HL-60/S4 treated with phorbol 12-myristate 13-acetate at 8.2 ng/mL for 4 days and 3 days (cell line): ENCODE results near the gene OCA2.

Experiments
- in situ Hi-C: fragments of 300-500 bp; cut with MboI; formaldehyde crosslinking; loops from 2 replicates; pipeline ENCODE4 v1.15.0; 2022; ENCODE audit warnings: low sequenced_read_pairs

OCA2 gene

DNA sequence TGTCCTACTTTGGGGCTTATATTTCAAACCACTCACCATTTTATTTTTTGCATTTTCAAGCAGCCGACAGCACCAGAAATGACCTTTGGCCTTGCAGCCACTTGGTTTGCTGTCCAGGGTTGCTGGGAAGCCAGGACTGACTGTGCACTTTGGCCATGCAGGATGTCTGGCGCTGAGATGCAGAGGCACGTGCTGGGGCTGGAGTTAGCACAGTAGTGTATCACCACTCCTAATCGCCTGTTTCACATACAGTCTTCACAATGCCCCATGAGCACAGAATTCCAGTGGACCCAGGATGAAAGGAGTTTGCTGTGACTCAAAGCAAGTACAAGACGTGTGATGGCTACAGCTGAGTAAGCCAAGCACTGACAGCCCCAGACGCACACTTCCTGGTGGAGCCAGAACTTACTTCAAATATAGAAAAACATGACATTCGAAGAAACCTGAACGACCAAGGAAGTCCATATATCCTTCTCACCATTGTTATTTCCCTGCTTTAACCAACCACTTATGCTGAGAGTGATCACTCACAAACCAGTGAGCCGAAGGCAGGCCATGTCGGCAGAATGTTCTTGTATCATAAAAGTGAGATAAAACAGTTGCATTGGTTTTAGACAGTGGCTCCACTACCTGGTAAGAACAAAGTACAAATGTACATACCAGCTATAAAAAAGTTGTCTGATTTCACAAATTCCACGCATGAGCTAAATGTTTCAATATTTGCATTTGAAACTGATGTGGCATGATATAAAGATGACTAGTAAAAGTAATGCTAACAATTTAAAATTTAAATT lies 16.0 kb downstream of the OCA2 start:
- in situ Hi-C loops = no loop called here

DNA sequence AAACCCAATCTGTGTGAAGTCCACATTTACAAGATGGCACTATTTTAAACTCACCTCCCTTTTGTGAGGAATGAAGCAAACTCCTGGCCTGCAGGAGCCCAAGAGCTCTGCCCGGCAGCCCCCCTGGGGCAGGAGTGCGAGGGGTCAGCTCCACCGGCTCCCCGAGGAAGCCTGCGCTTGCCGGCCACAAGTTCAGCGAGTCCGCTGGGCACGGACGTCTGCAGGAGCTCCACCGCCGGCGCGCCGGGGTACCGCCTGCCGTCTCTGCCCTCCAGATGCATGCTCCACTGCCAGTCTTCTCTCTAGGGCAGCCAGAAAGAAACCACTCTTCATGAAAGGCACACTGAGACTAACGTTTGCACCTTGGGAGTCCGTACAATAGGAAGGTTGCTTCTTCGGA lies 17.5 kb downstream of the OCA2 start:
- in situ Hi-C loops = no loop called here

DNA sequence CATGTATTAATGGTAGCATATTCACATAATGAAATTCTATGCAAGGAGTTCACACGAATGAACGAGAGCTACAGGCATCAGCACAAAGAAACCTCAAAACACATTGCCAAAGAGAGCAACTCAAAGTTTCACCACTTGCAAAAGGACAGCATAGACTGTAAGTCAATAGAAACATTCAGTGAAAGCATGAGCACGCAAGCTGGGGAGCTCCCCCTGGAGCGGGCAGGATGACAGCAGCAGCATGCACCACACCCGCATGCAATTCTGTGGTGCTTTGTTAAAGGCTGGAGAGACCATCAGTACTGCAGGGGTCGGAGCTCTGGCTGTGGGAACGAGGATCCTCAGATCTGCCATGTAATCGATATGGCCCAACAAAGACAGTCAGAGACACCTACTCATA lies 18.7 kb downstream of the OCA2 start:
- in situ Hi-C loops = no loop called here

DNA sequence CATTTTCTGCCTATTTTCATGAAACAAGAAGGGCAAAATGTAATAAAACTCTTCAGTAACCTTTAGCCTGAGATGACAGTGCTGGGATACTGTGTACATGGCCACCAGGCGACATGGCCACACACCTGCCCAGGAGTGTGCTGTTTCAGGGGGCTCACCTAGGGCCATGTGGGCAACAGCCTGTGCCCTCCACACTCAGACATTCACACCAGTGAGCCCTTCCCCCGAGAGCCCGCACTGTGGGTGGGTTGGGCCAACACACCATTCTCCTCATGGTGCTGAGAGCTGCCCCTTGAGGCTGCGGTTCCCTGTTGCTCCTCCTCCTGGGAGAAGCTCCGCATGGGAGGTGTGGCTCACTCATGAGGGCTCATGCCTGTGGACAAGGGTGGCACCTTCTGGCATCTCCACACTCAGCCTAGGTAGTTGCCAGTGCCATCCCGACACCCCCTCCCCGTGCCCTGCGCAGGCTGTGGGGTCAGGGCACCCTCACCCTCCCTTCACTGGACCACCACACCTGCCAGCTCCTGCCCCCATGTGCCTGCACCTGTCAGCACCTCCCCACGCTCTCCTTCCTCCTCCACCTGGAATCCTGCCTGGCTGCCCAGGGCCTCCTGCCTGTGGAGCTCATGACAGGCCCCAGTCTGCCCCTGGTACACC lies 19.7 kb downstream of the OCA2 start:
- in situ Hi-C loops = no loop called here

DNA sequence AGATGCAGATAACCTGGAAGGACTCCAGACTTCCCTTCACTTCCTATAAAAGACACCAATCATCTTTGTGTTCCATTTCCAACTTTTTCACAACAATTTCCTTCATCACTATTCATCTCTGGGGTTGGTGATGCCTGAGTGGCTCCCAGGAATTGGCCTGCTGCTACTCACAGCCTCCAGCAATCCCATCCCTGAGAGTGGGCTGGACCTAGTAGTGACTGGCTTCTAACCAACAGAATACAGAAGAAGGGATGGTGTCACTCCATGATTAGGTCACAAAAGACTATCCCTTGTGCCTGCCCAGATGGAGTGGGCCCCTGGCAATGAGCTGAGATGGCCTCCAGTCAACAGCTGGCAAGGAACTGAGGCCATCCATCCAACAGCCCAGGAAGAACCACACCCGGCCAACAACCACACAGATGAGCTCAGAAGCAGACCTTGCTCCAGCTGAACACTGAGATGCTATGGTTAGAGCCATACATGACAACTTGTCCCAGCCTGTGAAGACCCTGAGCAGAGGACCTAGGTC lies 20.9 kb downstream of the OCA2 start:
- in situ Hi-C loops = no loop called here

DNA sequence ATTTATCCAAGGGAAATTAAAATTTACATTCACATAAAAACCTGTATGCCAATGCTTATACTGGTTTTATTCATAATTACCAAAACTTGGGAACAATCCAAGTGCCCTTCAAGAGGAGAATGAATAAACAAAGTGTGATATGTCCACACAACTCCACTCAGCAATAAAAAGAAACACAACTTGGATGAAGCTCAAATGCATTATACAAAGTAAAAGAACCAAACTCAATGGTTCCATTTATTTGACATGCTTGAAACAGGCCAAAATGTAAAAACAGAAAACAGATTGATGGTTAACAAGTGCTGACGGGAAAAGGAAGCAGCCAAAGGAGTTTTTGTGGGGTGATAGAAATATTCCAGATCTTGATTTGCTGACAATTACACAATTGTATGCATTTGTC lies 23.5 kb downstream of the OCA2 start:
- in situ Hi-C loops = no loop called here

DNA sequence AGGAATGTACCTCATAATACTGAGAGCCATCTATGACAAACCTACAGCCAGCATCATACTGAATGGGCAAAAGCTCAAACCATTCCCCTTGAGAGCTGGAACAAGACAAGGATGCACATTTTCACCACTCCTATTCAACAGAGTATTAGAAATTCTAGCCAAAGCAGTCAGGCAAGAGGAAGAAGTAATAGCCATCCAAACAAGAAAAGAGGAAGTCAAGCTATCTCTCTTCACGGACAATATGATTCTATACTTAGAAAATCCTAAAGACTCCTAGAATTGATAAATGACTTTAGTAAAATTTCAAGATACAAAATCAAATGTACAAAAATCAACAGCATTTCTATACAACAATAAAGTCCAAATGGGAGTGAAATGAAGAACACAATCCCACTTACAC lies 30.2 kb downstream of the OCA2 start:
- in situ Hi-C loops = no loop called here

DNA sequence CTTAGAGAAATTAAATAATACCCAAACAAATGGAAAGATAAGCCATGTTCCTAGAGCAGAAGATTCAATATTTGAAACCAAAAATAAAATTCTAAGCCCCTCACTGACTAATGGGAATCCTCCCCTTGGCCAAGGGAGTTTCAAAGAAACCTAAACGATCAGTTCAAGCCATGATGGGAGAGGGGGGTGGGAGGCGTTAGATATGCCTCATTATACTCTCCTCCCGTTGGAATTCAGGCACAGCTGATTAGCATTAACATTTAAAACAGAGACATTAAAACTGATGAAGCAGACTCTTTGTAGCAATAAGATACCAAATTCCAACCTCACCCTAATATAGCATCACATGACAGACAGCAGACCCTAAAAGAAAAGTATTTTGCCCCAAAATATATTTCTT lies 32.9 kb downstream of the OCA2 start:
- in situ Hi-C loops = no loop called here

DNA sequence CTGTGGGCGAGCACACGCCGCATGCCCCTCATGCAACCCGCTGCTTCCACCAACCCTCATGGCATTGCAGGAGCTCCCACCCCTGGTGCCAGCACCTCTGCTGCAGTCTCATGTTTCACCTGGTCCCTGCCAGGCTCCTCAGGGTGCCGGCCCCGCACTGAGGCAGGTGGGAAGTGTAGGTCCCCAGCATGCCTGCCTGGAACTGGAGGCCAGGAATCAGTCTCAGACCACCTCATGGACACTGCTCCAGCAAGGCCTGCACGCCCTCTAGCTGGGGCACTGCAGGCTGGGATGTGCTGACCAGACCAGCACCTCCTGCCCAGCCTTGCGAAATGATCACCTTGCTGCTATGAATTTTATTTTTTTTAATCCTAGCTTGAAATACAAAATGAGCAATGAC lies 39.1 kb downstream of the OCA2 start:
- in situ Hi-C loops = no loop called here

DNA sequence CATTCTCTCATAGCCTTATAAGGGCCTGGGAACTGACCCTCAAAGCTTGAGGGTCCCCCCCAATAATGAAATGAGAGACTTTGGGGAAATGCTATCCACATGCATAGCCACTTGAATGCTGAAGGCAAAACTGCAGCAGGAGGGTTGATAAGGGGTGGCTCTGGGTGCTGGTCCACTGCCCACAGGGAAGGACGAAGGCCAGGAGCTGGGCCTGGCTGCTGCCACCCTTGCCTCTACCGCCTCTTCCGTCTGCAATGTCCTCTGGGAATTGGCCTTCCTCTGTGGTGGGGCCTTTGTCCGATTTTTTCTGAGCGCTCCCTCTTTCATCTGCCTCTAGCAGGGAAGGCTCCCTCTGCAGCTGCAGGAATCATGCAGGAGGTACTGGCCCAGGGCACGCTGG lies 41.0 kb downstream of the OCA2 start:
- in situ Hi-C loops = no loop called here

DNA sequence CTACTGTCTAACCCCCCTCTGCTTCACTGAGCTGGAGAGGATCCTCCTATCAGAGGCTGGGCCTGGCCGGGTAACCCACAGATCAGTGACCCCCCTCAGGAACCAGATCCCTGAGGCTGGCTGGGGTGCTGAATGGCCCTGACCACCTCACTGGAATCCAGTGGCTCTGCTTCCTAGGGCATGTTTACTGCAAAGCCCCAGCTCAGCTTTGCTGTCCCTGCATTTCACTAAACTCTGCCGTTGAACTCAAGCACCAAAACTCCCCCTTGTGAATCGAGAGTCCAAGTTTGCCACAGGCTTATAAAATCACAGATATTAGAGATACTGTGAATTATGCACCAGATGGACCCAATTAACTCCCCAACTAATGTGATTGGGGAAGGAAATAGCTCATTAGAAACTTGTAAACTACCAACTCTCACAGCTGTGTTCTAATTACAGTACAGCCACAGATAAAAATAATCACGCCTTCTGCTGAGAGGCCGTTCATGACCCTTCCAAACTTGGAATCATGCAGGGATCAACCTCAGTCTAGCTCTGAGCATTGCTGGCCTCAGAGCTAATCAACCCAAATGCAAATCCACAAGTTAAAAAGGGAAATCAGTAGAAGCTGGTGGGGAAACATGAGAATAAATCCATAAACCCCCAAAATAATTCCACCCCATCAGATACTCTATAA lies 47.0 kb downstream of the OCA2 start:
- in situ Hi-C loops = no loop called here

DNA sequence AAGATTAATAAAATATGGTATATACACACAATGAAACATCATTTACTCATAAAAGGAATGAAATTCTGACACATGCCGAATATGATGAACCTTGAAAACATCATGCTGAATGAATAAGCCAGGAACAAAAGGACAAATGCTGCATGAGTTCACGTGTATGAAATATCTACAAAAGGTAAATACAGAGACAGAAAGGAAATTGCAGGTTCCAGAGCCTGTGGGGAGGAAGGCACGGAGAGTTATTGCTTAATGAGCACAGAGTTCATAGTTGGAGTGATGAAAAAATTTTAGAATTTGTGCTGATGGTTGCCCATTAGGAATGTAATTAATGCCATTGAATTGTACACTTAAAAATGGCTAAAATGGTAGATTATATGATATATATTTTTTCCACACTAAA lies 49.5 kb downstream of the OCA2 start:
- in situ Hi-C loops = no loop called here

DNA sequence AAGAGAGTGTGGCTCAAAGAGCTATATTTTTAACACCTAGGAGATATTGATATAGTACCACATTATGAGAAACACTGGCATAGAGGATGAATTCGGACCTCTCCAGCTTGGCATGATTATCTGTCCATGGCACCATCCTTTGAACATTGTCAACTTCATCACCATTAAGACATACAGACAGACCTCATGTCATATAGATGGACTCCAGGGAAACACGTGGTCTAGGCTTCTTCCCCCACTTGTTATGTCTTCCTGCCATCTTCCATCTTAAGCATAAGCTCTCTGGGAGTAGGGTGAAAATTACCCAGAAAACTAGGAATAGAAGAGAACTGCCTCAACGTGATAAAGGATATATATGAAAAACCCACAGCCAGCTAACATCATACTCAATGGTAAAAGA lies 51.8 kb downstream of the OCA2 start:
- in situ Hi-C loops = no loop called here

DNA sequence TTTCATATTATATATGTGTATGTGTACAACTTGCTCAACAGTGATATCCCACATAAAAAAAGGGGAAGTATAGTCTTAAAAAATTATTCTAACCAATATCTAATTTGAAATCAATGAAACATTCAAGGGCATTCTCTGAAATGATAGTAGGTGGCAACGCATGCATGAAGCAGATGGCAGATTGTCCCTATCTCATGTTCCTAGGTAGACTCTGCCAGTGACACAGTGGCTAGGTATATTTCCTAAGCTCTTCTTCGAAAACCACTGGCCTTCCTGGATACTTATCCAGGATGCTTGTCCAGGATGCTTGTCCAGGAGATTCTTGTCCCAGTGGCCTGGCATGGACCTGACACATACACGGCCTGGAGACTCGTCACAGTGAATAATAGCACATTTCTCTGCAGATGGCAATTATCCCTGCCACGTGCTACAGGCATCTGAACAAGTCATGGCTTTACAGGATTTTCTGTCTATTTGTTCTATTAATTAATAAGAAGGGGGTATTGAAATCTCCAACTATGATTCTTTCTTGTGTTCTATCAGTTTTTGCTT lies 54.9 kb downstream of the OCA2 start:
- in situ Hi-C loops = no loop called here

DNA sequence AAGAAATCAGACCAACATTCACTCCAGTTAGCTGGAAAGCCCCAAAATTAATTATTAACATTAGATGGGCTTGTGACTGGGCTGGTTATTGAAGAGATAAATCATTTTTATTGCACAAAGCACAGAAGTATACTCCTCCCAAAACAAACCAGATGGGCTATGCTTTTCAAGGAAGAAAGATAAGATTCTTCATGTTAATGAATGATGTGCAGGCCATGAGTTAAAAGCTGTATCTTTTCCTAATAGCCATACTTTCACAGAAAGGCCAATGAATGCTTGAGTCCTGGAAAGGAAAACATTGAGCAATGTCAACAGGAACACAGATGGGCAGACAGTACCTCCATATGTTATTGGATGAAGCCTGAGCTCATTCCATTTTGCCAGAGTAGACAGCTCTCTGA lies 55.4 kb downstream of the OCA2 start:
- in situ Hi-C loops = no loop called here

DNA sequence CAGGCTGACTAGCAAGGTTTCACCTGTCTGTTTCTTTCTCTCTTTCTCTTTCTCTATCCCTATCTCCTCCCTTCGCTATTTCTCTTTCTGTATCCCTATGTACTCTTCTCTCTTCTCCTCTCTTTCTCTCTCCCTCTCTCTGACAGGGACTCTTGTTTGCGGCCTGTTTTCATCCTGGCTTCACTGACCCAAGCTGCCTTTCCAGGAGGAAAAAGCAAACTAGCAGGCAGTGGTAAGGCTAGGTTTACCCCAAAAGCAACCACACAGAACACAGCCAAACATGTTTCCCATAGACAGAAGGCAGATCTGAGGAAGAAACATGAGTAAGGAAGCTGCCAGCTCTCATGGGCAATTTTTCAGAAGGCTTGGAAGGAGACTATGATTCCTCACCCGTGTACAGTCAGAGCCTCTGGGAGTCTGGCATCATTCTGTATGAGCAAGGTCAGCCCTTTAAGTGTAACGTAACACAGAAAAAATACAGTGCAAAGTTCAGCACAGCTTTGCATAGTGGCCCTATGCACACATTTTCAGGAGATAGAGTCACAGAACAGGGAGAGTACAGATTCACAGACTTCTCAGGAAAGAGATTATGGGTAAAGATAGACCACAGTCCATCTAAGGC lies 61.0 kb downstream of the OCA2 start:
- in situ Hi-C loops = no loop called here

DNA sequence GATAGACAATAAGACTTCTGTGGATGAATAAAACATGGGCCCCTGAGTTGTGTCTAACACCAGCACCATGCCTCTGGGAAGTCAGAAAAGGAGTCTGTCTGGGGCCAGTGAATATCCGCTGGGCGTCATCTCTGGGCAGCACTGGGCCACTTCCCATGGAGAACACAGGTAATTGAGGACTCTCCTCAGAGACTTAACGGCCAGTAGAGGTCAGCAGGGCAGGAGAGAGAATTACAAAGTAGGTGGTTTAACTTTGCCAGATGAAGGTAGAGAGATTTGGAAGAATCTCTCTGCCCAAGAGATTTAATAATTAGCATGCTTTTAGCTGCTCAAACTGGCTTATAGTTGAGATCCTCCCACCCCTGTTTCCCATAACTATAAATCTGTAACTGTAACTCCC lies 65.7 kb downstream of the OCA2 start:
- in situ Hi-C loops = no loop called here

DNA sequence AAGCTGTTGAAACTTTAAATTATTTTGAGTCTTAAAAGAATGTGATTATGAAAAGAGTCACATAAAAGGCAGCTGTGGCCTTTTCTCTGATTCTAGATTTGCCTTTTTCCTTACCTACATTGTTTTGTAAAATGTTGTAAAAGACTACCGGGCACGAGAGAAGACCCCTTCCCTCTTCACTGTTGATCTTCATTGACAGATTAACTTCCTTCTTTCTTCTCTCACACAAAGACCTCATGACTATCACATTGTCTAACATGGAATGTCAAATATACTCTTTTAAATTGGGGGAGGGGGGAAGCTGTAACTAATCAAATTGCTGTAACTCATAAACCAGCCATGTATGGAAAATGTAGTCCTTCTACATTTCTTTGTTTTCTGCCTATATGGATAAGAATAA lies 68.3 kb downstream of the OCA2 start:
- in situ Hi-C loops = no loop called here

DNA sequence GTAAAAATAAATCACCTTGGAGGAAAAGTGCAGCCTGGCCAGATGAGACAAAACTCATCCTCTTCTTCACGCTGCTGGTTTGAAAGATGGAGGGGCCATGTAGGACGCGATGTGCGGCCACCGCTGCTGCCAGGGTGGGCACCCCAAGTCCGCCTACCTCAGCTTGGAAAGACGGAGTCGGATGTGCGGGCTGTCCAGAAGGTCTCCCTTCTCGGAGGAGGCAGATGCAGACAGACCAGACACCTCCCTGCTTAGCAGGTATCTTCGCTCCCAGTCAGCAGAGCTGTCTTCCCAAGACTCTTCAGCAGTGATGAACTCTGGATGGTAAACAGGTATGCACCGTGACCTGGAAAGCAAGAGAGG lies 71.4 kb downstream of the OCA2 start:
- in situ Hi-C loops = no loop called here

DNA sequence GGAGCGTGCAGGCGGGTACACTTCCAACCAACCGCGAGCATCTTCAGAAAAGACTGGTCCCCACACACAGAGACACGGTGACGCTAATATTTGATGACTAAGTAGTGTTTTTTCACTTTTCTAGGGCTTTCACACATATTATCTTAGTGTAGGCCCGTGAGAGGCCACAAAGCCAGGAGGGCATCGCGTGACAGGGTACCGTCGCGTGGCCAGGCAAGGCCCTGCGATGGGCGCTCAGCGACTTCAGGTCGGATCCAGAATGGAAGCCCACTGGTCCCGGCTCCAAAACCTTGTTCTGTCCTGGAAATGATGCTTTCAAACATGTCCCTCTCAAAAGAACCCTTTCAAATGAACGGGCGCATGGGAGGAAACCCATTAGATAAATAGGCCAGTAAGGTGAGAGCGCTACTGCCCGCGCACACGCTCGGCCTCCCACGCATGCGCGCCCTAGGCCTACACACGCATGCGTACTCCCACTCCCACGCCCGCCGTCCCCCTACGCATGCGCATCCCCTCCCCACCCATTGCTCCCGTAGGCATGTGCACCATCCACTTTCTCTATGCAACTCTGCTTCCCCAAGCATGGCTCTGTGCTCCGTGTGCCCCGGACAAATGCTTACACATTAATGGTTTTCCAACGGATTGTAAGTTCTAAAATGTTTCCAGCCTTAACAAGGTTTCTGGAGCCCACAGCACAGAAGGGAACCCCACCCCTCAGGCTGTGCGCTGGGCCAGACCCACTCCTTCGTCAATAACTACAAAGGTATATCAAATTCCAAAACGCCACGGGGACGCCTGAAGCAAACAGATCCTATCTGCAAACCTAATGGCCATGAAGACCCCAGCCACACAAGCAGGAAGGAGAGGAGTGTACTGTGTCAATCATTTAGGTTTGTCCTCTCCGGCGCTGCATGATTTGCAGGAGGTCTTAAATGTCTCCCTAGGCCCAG lies 72.1 kb downstream of the OCA2 start:
- in situ Hi-C loops = no loop called here
